CD4-positive, alpha-beta T cell (primary cell): ENCODE results near the gene KLRD1. TPM values are rescaled to one million over a fixed set of nuclear protein-coding genes. Genes with fewer than 3 reads are reported as not detected.

Experiments used
- ATAC-seq: fragments of 200-7000 bp; cut with Tn5 transposase; one replicate; pipeline ENCODE4 v1.10.0; 2022; ENCODE audit warnings: mild to moderate bottlenecking; ENCODE audit not compliant: poor library complexity
- CTCF ChIA-PET: fragments of 350-600 bp; sonication (Branson Sonifier 250); formaldehyde crosslinking; loops from one replicate; lab custom pipeline; 2021; ENCODE audit warnings: antibody characterized with exemption, inconsistent platforms; lab: Charles Lee
- POLR2A ChIA-PET: fragments of 350-600 bp; sonication (Branson Sonifier 250); formaldehyde crosslinking; loops from one replicate; lab custom pipeline; 2021; ENCODE audit warnings: antibody characterized with exemption, inconsistent platforms; lab: Charles Lee
- DNase-seq, 14 experiments: peaks; one replicate each; pipeline ENCODE4 v3.0.0-alpha.2; 2013 to 2020; ENCODE audit warnings: mixed read lengths in 2 of 14
- H3K27ac ChIP-seq, 2 donors: one replicate each; pipeline versions ENCODE4 v1.5.1 to v1.7.0; 2013; ENCODE audit warnings: low read length in 2 of 2, low read depth in 1 of 2, mild to moderate bottlenecking in 1 of 2
- H3K27me3 ChIP-seq, 2 experiments: 1 replicate in 1 of 2; 2 replicates in 1 of 2; pipeline versions ENCODE4 v1.6.1 to v1.7.0; 2013; ENCODE audit warnings: low read length in 2 of 2, control low read depth in 1 of 2, mild to moderate bottlenecking in 1 of 2, moderate library complexity in 1 of 2; ENCODE audit not compliant: insufficient read depth in 2 of 2, control insufficient read depth in 1 of 2
- H3K36me3 ChIP-seq: one replicate; pipeline ENCODE4 v1.6.1; 2013; ENCODE audit warnings: low read length, control low read depth; ENCODE audit not compliant: insufficient read depth
- H3K4me1 ChIP-seq: one replicate; pipeline ENCODE4 v1.6.1; 2013; ENCODE audit warnings: low read length, control low read depth; ENCODE audit not compliant: insufficient read depth
- H3K4me3 ChIP-seq: one replicate; pipeline ENCODE4 v1.5.1; 2013; ENCODE audit warnings: mild to moderate bottlenecking, low read length, moderate library complexity
- H3K9me3 ChIP-seq, 2 experiments: 1 replicate in 1 of 2; 2 replicates in 1 of 2; pipeline versions ENCODE4 v1.6.1 to v1.7.0; 2013; ENCODE audit warnings: low read length in 2 of 2, mild to moderate bottlenecking in 2 of 2, control low read depth in 1 of 2, moderate library complexity in 1 of 2; ENCODE audit not compliant: control insufficient read depth in 1 of 2, insufficient read depth in 1 of 2
- H3K27ac Mint-ChIP-seq: one replicate; pipeline ENCODE4 v1.8.0; 2020; ENCODE audit warnings: mixed read lengths
- H3K27me3 Mint-ChIP-seq: one replicate; pipeline ENCODE4 v1.8.0; 2021; ENCODE audit warnings: mixed read lengths
- H3K36me3 Mint-ChIP-seq: one replicate; pipeline ENCODE4 v1.8.0; 2021; ENCODE audit warnings: low read depth, mixed read lengths
- H3K4me1 Mint-ChIP-seq: one replicate; pipeline ENCODE4 v1.8.0; 2021; ENCODE audit warnings: low read depth, mixed read lengths
- H3K4me3 Mint-ChIP-seq: one replicate; pipeline ENCODE4 v1.8.0; 2020; ENCODE audit warnings: mild to moderate bottlenecking, mixed read lengths
- H3K9me3 Mint-ChIP-seq: one replicate; pipeline ENCODE4 v1.8.0; 2020; ENCODE audit warnings: mixed read lengths
- CTCF ChIP-seq: fragments of 200-600 bp; IDR thresholded peaks from one replicate; pipeline ENCODE4 v1.8.0; 2022; ENCODE audit warnings: antibody characterized with exemption, mild to moderate bottlenecking
- intact Hi-C, 2 experiments: fragments of 100-400 bp; cut with DNase I in 1 of 2; cut with micrococcal nuclease in 1 of 2; formaldehyde crosslinking; loops; one replicate each; pipeline versions ENCODE4 v1.15.1 to v1.9.0; 2023 to 2025; cut with DNase I, micrococcal nuclease
- total RNA-seq, 174 experiments: library from RNA in 2 of 174; stranded (reverse) in 2 of 174; gene quantifications; one replicate each; pipeline ENCODE4 v1.2.3 and lab custom pipeline; 2021 to 2026

Gene KLRD1
- total RNA-seq, 2 experiments from 2014 or later: 0.87 to 1.0 TPM

GRCh38 chr12:10354071-10354470, 46.4 kb downstream of the KLRD1 start:
- ChIA-PET CTCF (no interaction called here), POLR2A (no interaction called here)
- Mint-ChIP-seq H3K4me1 (no peaks in the 10 kb centered on the region), H3K9me3 (peaks cover 2% of the 10 kb centered on the region), H3K27ac (no peak overlapping the region), H3K4me3 (no peak overlapping the region), H3K36me3 (no peaks in the 10 kb centered on the region), H3K27me3 (peaks cover 46% of the 10 kb centered on the region)
- Histone ChIP-seq H3K4me1 (no peaks in the 10 kb centered on the region), H3K27me3 (peaks cover 3 to 6% of the 10 kb centered on the region in 2 experiments), H3K4me3 (no peak overlapping the region), H3K36me3 (no peaks in the 10 kb centered on the region), H3K27ac (no peak overlapping the region), H3K9me3 (no peaks in the 10 kb centered on the region)
- ATAC-seq (no peak), DNase-seq (no peak)
- TF ChIP-seq CTCF: no peak
- intact Hi-C loops: no loop called here

- H3K4me3 ChIP-seq: no peak overlapping the region
- ChIA-PET POLR2A (no interaction called here), CTCF (no interaction called here)
- intact Hi-C loops: no loop called here
- no peak for ATAC-seq
- no peak overlapping the region for H3K27ac ChIP-seq
- no peaks in the 10 kb centered on the region for H3K36me3 Mint-ChIP-seq
- DNase-seq: no peak
- H3K27me3 ChIP-seq: peaks cover 3 to 6% of the 10 kb centered on the region in 2 experiments
- no peaks in the 10 kb centered on the region for H3K4me1 ChIP-seq
- H3K9me3 Mint-ChIP-seq: peaks cover 2% of the 10 kb centered on the region
- no peak overlapping the region for H3K27ac Mint-ChIP-seq
- peaks cover 46% of the 10 kb centered on the region for H3K27me3 Mint-ChIP-seq
- TF ChIP-seq CTCF: no peak
- H3K4me3 Mint-ChIP-seq: no peak overlapping the region
- no peaks in the 10 kb centered on the region for H3K36me3 ChIP-seq
- no peaks in the 10 kb centered on the region for H3K9me3 ChIP-seq
- no peaks in the 10 kb centered on the region for H3K4me1 Mint-ChIP-seq
These were observed 46.8 kb downstream of the KLRD1 start for GRCh38 chr12:10354502-10354901.

- Mint-ChIP-seq H3K27me3 (peaks cover 20% of the 10 kb centered on the region), H3K27ac (no peak overlapping the region), H3K36me3 (no peaks in the 10 kb centered on the region), H3K4me3 (no peak overlapping the region), H3K9me3 (no peaks in the 10 kb centered on the region), H3K4me1 (peaks cover 5% of the 10 kb centered on the region)
- Histone ChIP-seq H3K36me3 (no peaks in the 10 kb centered on the region), H3K27ac (no peak overlapping the region), H3K9me3 (no peaks in the 10 kb centered on the region), H3K4me3 (no peak overlapping the region), H3K27me3 (peaks cover 3 to 6% of the 10 kb centered on the region in 2 experiments), H3K4me1 (no peaks in the 10 kb centered on the region)
- ChIA-PET POLR2A (no interaction called here), CTCF (no interaction called here)
- no peak for TF ChIP-seq CTCF
- DNase-seq: no peak
- no peak for ATAC-seq
- intact Hi-C loops: no loop called here
These were observed 50.5 kb downstream of the KLRD1 start for GRCh38 chr12:10358131-10358530.
